Stimulated activated CD8-positive, alpha-beta memory T cell treated with anti-CD3 and anti-CD28 coated beads, Interleukin-7, amount 100 ng/mL, for 1 hour (primary cell): ENCODE data around the gene TH.
"Not testable (repeated sequence)": the region's sequence is repeated elsewhere in the genome, so short reads cannot be mapped to it uniquely, and the experiment has no call there.

Experiments used
- DNase-seq, 2 donors: peaks; one replicate each; pipeline ENCODE4 v3.0.0-alpha.2; 2020; ENCODE audit warnings: low read depth in 2 of 2

Gene TH

GRCh38 chr11:2195756-2196088, 24.1 kb upstream of the TH start:
- no peak for DNase-seq

- DNase-seq: peak in 1 of 2 donors; percentile 25
These were observed 23.5 kb upstream of the TH start for GRCh38 chr11:2194877-2195755.

DNA sequence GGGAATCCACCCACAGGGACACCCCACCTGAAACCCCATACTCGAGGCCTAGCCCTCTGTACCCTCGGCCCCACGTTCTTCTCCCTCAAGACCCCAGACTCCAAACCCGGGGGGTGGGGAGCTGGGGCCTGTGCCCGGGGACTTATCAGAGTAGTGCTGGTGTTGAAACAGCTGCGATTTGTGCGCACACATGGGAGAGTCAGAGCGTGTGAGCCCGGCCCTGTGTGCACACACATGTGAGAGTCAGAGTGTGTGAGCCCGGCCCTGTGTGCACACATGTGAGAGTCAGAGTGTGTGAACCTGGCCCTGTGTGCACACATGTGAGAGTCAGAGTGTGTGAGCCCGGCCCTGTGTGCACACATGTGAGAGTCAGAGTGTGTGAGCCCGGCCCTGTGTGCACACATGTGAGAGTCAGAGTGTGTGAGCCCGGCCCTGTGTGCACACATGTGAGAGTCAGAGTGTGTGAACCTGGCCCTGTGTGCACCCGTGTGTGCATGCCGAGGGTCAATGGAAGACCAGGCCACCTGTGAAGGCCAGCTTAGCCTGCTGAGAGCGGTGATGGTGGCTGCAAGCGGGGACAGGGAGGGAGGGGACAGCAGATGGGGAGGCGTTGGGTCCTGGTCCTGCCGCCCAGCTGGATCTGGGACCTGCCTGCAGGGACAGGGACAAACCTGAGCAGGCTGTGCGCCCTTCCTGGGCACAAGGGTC, 22.4 kb upstream of the TH start:
- DNase-seq: not testable (repeated sequence)

GRCh38 chr11:2193099-2193887, 21.7 kb upstream of the TH start:
- no peak for DNase-seq

DNA sequence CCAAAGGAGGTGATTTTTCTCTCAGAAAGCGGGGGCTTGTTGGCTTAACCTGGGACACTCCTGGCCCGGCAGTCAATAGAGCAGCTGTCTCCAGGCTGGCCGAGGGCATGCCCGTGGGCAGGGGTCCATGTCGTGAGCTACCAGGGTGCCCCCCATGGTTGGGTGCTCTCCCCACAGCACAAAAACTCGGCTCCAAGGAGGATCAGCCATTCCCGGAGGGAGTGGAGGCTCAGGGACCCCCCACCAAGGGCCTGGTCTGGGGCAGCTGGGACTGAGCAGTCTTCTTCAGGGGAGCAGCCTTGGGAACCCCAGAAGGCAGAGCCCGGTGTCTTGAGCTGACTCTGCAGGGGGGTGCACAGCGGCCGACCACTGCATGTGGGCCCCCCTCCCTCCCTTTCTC, 20.8 kb upstream of the TH start:
- no peak for DNase-seq

DNA sequence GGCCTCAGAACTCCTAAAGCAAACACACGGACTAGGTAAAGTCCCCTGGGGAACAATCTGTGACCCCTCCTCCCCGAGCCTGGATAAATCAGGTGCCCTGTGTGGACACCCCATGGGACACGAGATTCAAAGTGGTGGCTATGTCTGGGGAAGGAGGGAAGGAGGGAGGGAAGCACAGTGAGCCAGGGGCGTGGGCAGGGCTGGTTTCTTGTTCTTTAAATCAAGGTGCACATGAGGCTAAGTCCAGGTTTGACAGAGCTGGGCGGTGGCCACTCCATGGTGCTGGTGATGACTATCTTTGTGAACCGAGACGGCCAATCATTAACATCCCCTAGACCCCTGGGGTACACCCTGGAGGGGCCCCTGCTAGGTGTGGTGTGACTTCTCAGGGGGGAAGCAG, 20.3 kb upstream of the TH start:
- DNase-seq: no peak

DNA sequence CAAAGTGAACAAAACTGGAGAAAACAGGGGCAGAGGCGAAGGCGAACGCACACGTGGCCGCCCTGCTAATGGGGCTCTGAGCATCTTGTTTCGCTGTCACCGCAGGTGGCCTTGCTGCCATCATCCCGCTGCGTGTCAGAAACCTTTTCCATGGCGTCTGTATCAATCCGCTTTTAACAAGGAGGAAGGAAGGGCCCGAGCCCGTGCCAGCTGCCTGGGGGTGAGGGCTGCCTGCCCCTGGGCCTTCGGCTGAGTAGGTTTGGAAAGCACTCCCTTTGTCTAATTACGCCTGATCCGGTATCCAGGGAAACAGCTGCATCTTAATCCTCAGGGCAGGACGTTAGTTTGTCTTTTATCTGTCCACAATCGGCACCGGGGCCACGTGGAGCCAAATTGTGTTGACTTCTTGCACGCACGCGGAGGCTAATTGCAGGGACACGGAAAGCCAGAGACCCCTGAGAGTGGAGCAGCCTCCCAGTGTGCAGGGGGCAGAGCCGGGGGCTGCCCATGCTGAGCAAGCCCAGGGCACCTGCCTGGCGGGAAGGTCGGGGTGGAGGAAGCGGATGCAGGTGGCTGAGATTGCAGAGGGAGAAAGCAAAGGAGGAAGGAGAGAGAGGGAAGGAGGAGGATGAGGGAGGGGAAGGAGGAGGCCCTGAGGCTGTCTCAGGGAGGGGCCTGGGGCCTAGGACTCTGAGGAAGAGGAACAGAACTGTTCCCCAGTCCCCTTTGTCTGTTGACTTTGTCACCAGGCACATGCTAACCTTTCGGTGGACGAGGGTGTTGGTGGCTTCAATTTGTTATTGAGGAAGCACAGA, 19.2 kb upstream of the TH start:
- DNase-seq: no peak

DNA sequence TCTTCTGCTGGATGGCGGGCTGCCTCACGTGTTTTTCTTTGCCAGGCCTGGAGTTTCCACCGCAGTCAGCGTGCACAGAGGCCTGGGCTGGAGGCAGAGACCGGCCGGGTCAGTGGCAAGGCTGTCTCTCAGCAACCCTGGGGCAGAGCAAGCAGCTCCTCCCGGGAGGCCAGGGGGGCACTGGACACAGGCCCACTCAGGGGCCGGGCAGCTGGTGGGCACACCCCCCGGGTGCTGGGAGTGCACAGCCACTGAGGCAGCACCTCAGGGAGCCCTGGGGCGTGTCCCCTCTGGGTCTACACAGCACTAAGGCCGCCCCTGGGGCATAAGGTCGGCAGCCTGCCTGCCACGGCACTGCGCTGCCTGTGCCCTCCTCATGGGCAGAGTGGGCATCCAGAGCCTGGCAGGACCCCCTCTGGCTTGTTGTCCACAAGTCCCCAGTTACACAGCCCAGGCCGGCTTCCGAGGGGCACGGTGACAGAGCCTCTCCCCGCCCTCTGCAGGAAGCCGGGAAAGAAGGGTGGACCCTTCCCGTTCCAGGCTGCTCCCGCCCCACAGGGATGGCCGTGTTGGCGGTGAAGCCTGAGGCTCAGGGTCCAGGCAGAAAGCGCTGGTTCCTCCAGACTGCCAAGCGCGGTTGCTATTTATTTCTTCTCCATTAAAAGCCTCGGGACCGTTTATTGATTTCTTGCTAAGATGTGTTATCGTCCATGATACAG, 18.5 kb upstream of the TH start:
- no peak for DNase-seq

GRCh38 chr11:2188745-2189144, 17.1 kb upstream of the TH start:
- DNase-seq: no peak

GRCh38 chr11:2187280-2187707, 15.7 kb upstream of the TH start:
- DNase-seq: no peak

- peak; percentile 18 to 22 for DNase-seq
These were observed 15.2 kb upstream of the TH start for GRCh38 chr11:2186669-2187279.

DNA sequence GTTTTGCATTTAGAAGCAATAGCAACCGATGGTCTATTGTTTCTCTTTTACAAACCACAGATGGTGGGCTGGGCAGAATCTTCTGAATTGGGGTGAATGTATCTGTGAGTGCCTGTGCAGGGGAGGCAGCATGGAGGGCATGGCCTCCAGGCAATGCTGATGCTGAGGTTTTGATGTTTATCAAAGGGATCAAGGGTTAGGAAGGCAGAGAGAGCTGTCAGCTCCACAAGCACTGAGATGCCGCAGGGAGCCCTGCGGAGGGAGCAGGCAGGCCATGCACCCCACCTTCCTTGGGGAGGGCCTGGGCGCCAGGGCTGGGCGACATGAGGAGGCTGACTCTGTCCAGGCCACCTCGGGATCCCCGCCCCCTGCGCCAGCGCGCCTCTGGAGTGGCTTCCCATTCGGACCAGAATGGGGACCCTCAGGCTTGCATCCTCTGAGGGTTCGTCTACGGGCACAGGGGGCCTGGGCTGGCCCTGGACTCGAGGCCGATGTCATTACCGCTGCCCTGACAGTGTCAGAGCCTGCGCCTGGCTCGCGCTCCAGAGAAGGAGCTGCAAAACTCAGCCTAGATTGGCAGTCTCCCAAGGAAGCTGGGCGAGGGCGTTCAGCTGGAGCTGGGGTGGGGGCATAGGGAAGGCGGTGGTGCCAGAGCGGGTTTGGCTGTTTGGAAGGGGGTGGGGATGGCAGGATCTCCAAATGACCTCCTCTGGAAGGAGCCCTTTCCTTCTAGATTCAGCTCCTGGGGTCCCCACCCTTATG, 13.9 kb upstream of the TH start:
- DNase-seq: no peak

GRCh38 chr11:2182692-2183474, 11.3 kb upstream of the TH start:
- no peak for DNase-seq

DNA sequence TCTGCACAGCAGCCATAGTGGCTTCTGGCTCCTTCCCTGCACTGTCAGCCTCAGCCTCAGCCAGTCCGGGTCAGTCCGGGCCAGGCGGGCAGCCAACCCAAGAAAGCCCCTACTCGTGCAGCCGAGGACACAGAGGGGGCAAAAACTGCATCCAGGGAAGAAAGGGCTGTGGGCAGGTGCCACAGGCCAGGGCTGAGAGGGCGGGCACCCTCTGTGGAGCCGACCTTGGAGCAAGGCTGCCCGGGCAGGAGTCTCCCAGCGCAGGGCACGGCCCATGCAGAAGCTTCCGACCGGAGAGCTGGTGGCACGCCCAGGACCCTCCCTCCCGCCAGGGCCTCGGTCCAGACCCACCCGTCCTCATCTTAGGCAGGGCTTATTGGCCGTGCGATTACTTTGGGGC, 10.5 kb upstream of the TH start:
- no peak for DNase-seq

DNA sequence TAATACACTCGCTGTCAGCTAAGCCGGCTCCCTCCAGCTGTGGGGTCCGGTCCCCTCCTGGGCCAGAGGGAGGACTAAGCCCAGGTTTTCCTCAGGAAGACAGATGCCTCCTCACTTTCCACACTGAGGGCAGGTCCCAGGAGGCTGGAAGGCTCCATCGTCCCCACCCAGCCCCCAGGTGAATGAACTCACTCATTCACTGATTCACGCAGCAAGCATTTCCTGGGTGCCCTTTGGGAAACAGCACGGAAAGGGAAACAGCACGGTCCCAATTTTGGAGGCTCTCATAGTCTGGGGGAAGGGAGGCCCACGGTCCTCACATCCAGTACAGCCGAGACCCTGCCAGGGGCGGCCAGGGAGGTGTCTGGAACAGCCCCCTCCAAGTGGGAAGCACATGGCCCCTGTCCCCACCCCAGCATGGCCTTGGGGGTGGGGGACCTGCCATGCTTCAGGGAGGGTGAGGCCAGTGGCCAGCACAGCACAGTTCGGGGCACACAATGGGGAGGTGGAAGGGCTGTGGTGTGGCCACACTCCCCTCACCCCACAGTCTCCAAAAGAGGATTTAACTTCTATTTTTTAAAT, 9.3 kb upstream of the TH start:
- no peak for DNase-seq

DNA sequence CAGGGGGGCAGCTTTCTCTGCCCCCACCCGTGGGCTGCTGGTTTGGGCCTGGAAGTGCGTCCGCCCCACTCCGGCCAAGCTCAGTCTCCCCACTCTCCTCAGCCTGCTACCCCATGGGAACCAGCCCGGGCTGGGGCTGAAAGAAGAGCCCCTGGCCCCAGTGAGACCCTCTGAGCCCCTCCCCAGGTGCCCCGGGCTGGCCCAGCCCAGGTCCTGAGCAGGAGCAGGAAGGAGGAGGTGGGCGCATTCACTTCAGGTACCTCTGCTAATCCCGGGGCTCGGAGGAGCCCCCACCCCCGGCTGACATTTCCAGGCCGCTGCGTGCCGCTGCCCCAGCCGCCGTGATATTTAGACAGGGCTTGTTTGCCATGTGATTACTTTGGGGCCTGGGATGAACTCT, 8.7 kb upstream of the TH start:
- no peak for DNase-seq

DNA sequence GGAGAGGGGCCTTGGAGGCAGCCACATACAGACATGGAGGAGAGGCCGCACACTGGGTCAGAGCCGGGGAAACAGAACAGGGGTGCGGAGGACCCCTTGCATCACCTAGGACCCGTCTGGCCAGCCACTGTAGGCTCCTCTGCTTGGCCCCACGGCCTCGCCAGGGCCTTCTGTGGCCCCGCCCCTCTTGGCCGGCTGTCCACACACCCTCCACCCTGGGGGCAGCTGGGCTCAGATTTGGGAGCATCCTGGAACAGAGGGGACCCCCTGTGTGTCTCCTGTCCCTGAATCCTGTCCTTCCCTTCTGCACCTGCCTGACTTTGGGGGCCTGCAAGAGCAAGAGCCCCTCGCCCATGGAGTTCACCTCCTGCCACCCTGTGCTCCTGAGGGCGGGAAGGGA, 7.9 kb upstream of the TH start:
- DNase-seq: no peak

DNA sequence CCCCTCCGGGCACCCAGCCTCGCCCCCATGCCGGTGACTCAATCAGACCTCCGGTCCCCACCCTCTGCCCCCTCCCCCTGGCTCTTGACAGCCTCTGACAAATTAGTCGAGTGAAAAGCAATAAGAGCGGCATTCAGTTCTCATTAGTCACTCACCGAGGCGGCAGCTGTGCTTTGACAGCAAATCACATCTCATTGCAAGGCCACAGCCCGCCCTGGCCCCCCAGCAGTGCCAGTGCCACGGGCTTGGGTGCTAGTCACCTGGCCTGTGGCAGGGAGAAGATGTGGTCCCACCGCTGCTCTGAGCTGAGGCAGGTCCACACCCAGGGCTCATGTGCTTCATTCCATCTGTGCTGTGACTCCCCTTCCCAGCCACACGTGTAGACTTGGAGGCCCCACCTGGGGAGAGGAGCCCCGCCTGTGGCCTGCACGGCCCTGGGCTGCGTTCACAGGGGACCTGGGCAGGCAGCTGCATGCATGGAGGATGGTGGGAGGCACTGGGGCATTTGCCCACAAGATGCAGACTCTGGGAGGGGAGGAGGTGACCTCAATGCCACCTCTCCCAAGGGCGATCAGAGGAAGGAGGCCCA, 7.4 kb upstream of the TH start:
- DNase-seq: no peak
